Eye (tissue), 1 donor: ENCODE measurements around the gene HNMT.
"Not testable (repeated sequence)": the region's sequence is repeated elsewhere in the genome, so short reads cannot be mapped to it uniquely, and the experiment has no call there.

Source experiments
- DNase-seq: peaks from one replicate; pipeline ENCODE4 v3.0.0-alpha.2; 2015

HNMT gene

DNA sequence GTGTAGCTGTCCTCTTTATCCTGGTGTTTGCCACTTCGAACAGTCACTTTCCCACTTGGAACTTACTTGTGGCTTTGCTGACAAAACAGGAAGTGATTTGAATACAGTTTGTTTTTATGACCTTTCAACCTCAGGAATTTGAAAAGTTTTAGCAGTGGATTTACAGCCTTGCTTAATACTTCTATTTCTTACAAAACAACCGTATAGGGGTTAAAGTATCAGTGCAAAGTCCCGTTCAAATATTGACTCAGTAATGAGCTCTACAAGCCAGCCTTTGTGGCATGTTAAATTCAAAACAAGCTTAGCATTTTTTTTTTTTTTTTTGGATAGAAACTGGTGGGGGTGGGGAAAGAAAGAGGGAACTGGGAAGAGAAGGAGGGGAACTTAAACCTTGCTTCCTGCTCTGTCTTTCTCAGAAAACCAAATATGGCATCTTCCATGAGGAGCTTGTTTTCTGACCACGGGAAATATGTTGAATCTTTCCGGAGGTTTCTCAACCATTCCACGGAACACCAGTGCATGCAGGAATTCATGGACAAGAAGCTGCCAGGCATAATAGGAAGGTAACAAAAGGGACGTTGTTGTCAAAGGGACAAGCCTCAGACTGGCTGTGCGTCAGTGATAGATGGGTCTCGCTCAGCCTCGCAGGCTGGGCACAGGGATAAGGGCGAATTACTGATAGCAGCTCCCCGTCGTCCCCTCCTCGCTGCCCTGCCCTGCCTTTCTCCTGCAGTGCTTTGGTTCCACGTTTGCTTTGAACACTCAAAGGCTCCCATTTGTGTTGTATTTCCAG lies at the start of gene HNMT:
Gene HNMT, plus strand, starts transcription at position 408 of the 793 bp plus-strand sequence. Its CDS starts 19 bp downstream, at position 427.
- DNase-seq = peak; percentile 67

DNA sequence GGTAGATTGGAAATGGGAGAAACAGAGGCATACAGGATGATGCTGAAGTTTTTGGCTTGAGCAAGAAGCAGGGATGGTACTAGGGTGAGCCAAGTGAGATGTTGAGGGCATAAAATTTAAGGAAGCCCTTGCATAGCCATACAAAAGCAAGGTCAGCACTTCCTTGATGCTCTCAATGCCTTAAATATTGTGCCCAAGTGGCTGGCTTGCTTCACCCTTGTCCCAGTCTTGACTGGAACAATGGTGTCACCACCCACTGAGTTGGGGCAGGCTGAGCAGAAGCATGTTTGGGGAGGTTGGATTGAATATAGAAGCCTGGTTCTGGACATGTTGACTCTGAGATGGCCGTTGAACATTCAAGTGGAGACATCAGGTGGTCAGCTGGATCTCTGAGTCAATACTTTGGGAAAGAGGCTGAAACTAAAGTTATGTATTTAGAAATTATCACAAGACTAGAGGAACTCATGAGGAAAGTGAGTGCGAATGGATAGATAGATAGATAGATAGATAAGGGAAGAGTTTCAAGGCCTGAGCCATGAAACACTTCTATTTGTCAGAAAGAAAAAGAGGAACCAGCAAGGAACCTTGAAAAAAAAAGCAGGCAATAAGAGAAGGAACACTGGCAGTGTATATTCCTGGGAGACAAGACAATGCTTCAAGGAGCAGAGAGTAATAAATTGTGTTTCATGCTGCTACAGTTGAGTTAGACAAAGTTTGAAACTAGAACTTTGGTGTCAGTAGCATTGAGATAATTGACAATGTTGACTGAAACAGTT lies 43.0 kb upstream of the HNMT start:
- DNase-seq = no peak

DNA sequence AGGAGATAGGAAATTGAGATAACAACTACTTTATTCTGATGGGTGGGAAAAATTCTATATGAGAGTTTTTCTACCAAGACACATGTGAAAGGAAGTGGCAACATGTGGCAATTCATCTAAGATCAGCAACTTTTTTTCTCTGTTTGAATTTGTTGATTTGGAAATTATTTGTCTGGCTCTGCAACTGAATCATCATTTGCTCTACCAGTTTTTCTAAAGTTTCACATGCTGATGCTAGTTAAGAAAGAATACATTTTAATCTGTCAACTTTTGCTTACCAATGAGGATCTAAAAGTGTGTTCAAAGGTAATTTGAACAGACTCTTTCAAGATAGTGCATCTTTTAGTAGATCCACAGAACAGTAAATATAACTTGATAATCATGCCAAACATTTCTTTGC lies 42.1 kb upstream of the HNMT start:
- DNase-seq = not testable (repeated sequence)

DNA sequence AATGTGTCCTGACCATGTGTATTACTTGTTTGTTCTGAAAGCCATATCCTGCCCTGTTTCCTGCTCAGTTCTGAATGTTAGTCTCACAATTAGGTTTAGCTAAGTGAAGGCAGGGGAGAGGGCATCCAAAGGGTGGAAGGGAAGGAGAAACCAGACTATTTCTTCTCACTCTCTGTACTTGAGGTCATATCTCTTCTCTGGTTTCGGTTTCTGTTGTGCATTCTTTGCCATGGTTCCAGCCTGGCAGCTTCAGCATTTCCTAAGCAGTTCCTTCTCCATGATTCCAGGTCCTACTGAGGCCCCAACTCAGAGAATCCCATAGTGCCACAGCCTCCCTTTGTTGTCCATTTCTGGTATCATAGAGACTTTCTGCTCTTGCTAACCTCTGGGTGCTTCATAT lies 40.3 kb upstream of the HNMT start:
- DNase-seq = no peak

DNA sequence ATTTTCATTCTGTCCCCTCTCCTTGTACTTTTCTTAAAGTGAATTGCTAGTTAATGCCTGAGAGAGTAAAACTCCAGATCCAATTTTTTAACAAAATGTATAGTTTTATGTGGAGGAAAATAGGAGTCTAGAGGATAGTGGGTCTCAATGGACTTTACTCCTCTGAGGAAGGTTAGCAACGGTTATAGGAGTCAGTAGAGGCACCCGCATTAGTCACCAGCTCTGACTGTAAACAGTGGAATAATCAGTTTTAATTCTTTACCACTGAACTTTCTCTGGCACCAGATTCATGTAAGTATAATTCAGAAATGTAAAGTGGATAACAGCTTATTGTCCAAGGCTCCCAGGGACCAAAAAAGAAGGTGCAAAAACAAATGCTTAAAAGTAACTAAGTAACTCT lies 38.7 kb upstream of the HNMT start:
- DNase-seq = no peak

DNA sequence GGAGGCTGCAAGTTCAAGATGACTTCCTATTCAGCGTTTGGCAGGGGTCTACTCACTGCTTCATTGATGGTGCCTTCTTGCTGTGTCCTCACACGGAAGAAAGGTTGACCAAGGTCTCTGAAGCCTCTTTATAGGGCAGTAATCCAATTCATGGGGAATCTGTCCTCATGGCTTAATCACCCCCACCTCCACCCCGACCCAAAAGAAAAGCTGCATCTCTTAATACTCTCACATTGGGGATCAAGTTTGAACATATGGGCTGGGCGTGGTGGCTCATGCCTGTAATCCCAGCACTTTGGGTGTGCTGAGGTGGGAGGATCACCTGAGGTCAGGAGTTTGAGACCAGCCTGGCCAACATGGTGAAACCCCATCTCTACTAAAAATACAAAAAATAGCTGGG lies 36.4 kb upstream of the HNMT start:
- no peak for DNase-seq

DNA sequence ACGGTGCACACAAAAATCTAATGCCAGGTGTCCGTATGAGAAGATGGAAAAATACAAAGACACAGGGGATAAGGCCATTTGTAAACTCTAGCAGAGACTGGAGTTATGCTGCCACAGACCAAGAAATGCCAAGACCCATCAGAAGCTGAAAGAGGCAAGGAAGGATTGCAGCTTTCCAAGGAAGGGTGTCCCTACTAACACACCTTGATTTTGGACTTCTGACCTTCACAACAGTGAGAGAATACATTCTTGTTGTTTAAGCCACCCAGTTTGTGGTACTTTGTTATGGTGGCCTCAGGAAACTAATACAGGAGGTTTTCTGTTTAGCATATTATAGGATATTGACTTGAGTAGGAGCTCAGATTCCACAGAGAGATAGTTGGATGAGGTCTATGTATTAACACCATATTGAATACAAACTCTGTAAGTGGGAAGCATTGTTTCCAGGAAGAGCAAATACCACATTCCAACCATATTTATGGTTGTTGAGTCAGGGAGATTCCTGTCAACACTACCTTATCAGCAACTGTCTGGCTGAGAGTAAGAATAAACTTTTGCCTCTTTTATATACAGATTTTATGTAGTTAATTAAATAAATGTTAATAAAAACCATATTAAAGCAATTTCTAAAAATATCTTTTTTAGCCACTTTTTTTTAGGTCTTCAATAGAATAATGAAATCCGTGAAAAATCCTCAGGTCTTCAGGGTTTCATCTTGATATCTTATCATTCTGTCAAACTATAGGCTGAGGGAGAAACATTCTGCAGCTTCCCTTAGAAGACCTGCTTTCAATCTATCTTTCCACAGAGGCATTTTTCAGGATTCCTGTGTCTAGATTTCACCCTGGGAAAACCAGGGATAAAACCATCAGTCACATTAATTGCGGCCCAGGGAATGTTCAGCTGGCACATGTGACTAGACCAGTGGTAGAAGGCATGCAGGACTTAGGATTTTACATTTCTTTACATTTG lies 35.4 kb upstream of the HNMT start:
- no peak for DNase-seq

DNA sequence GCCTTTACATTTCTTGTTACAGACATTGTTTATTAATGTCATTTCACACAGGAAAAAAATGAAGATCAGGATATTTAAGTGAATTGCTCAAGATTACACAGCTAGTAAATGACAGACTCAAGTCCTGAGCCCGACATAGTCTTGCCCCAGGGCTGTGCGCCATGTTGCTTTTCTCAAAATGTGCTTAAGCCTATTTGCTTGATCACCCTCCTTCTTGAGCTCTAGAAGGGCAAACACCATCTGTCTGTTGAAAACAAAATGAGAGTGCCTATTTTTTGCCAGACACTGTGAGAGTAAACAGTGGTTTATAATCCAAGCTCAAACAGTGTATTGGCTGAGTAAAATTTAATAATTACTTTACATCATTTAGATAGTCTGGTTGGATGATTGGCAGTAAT lies 34.8 kb upstream of the HNMT start:
- no peak for DNase-seq

DNA sequence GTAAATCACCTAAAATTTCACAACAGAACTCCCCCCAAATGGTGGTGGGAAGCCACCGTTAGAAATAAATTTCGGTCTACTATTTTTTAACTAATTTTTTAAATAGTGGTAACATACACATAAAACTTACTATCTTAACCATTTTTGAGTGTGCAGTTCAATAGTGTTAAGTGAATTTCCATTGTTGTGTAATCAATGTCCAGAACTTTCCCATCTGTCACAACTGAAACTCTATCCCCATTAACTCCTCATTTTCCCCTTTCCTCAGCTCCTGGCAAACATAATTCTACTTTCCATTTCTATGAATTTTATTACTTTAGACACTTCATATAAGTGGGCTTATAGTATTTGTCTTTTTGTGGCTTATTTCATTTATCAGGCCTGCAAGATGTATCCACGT lies 34.1 kb upstream of the HNMT start:
- no peak for DNase-seq

DNA sequence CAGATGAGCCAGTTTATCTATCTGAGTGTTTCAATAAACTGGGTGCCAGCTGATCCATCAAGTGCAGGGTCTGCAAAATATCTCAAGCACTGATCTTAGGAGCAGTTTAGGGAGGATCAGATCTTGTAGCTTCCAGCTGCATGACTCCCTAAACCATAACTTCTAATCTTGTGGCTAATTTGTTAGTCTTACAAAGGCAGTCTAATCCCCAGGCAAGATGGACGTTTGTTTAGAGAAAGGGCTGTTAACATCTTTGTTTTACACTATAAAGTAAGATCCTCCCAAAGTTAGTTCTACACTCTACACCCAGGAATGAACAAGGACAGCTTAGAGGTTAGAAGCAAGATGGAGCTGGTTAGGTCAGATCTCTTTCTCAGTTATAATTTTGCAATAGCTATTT lies 28.7 kb upstream of the HNMT start:
- DNase-seq = no peak

DNA sequence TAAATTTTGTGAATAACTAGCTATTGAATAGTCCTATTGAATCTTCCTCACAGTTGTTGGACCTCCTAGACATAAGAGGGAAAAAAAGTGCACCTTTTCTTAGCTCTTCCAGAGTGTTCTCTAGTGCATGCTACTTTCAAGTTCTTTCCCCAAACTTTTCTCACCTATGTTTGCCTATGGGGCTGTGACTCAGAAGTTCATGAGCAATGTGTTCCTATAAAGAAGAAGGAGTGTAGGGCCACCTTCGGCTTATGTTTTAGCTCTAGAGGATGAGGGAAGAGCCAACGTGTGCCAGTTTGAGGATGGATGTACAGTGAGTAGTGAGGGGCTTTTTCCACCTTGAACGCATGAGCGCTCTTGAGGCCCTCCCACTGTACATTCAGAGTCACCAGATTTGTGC lies 27.0 kb upstream of the HNMT start:
- DNase-seq = no peak

DNA sequence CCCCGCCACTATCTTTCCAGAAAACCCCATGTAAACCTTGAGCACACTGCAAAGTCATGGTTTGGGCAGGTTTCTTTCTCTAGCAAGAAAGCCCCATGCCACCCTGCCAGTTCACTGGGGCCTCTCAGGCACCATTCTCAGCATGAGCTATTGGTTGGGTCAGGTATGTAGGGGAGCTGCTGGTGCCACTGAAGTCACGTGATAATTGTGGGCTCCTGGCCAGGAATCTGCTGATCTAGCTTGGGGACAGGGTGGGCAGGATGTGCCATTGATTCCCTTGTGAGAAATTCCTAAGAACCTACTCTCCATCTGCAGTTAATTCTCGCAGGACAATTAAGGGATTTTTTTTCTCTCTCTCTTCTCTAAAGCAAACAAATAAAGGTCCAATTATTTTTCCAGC lies 26.5 kb upstream of the HNMT start:
- no peak for DNase-seq

DNA sequence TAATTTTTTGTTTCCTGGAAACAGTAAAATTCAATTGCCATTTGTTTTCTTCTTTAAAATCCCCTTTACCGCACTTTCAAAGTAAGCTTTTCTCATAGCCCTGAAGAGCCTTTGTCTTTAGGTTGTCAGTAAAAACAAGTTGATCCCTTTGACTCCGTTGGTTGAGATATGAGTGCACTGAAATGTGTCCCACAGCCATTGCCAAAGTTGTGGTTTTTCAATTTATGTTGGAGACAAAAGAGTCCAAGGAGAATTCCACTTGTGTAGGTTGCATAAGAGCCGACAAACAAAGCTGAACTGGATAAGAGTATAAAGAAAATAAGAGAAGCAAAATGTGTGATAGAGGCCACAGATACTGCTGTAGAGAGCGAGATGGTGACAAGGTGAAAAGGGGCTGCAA lies 26.1 kb upstream of the HNMT start:
- no peak for DNase-seq

DNA sequence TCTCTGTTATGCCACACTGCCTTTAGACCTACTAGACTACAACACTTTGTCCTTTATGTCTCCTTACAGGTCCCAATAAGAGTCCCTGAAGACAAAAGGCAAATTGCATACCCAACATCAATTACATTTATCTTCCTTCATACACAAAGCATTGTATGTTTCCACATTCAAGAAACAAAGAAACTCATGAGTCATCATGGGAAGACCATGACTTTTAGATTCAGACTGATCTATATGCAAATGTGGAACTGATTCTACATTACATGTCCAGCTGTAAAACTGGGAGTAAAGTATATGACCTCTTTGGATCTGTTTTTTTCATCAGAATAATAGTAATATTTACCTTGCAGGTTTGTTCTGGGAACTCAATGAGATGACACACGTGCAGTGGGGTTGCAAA lies 25.2 kb upstream of the HNMT start:
- DNase-seq = no peak

DNA sequence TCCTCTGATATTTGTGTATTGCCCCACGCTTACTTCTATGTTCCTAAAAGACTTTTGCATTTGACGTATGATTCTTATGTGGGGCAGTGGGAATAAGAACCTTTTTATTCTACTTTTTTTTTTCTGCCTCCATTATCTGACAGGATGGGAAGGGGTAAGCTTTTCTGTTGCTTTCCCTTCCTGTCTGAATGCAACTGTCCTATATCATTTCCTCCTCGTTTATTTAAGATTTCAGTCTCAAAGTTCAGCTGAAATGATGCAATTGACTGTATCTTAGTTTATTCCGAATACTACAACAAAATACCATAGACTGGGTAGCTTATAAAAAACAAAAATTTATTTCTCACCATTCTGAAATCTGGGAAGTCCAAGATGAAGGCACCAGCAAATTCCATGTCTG lies 24.1 kb upstream of the HNMT start:
- DNase-seq = no peak

DNA sequence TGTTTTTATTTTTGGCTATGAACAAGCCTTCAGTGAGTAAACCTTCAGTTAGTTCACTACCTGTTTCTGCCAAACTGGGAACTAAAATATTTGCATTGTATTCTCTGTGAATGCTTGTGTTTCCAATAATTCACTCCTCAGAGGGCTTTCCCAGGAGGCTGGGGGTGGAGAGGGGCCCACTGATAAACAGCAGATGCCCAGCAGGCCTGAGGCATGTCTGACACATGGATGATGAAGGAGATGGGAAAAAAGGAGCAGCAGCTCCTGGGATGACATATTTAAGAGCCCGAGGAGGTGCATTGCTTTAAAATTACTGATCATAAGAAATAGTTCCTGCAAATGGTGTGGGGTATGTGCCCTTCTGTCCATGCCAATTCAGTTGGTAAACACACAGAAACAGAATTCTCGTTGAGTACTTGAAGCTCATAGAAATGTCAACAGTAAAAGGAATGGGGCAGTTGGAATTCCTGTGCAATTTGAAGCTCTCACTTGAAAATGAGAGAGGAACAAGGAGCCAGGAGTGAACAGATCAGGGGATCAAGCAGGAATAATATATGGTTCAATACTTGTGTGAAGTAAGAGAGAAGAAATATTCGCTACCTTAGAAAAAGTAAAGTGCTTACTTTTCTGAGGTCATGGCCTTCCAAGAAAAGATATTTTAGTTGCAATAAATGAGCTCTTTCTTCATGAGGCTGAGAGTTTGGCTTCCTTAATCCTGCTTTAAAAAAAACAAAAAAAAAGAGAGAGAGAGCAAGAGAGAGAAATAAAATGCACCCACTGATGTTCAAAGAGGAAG lies 22.0 kb upstream of the HNMT start:
- no peak for DNase-seq

DNA sequence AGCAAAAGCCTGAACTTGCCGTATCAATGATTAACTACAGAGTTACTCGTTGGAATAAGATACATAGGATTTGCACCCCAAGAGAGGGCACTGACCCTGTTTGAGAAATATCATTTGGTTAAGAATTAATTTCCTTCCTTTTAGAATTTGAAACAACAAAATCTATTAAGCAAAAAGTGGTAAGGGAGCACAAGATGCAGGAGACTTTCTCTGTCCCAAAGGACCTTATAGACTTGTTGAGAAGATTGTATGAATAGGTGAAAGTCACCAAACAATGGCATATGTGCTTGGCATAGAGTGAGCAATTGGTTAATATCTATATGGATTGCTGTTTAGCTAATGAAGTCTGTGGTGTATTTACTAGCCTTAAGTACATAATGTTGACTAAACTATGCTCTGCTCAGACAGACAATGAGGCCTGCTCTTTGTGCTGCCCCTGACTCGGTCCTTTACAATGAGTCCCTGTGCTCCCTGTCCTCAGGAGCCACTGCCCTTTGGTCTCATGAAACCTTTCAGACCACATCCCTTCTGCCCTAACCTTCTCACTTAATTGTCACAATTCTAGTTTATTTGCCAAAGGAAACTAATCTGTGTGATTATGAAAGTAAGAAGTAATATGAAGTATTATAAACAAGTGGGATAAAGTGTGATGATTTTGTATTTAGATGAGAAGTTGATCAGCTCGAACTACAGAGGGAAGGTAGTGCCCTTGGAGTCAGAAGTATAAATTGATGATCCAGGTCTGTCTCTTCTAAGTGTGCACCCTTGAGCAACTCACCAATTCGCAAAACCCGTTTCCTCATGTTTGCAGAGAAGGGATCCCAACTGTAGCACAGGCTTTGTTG lies 21.2 kb upstream of the HNMT start:
- DNase-seq = no peak

DNA sequence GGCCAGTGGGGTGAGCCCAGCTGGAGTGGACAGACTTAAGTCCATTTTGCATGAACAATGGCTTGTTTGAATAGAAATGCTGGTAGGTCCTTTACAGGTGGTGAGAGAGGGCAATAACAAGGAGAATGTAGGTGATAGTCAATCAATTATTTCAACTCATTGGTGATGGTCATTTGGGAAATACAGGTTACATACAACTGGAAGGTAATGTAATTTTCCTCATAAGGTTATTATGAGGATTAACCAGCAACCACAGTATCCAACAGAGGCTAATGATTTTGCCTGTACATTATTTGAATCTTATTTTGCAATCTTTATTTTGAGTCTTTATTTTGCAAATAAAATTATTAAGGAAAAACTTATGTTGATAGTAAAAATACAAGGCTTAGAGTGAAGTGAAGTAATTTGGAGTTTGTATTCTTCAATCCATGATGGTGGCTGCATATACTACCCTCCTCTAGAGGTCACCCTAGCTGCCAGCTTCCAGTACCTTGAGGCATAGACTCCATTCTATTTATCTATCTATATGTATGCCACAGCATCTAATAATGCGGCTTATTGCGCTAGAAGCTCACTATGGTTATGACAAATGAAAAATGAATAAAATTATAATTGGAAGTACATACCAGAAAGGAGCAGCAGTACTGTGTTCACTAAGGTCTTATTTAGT lies 20.5 kb upstream of the HNMT start:
- DNase-seq = no peak

DNA sequence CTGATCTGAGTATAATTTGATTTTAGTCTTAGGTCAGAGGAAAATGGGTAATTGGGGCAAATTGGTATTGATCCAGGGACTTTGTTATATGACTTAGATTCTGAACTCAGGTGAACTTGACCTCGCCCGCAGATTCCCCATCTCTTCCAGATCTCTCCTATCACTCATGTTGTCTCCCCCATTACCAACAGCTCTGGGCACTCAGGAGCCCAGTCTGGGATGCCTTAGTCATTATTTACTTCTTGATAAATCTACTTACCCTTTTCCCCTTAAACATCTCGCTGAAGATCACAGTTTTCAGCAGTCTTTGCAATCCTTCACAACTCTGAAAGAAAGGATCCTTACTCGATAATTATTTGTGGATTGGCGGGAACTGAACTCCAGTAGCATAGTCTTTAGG lies 19.6 kb upstream of the HNMT start:
- no peak for DNase-seq

DNA sequence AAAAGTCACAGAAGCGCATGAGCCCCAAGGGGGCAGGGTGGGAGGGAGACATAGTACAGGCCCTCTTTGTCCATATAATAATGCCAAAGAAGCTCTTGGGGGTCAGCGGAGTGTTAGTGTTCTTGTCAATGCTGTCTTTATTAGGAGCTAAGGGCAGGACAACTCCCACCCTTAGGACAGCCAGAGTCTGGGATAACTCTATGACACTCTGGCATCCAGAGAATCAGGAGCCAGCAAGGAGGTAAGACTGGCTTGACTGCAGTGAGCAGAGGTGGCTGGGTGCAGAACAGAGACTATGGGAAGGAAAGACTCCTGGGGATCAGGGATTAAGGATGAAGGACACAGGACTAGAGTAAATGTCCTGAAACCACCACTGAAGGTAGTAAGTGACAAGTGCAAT lies 19.0 kb upstream of the HNMT start:
- no peak for DNase-seq

DNA sequence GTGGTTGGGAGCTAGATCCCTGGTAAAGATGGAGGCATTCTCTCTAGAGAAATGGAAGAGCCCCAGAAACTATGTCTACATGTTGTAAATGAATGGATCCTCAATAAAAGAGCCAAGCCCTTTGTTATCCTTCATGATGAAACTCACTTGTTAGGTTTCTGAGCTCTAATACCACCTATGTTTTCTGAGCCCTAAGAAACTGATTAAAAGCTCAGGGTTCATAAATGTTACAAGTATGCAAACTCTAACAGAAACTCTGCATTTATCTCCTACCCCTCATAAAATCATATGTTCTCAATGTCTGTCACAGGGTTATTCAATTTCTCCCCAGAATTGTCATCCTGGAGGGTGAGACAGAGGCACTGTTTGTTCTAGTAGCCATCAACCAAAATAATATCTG lies 18.0 kb upstream of the HNMT start:
- no peak for DNase-seq
